GM19238 (cell line): Measurements from ENCODE around the gene STK4.

ENCODE experiments used
- DNase-seq: peaks from one replicate; pipeline ENCODE4 v3.0.0; 2011; ENCODE audit warnings: low spot score; ENCODE audit not compliant: insufficient read length

The STK4 gene

GRCh38 chr20:45111285-45111684 lies 145.0 kb downstream of the STK4 start:
- DNase-seq: no peak

DNA sequence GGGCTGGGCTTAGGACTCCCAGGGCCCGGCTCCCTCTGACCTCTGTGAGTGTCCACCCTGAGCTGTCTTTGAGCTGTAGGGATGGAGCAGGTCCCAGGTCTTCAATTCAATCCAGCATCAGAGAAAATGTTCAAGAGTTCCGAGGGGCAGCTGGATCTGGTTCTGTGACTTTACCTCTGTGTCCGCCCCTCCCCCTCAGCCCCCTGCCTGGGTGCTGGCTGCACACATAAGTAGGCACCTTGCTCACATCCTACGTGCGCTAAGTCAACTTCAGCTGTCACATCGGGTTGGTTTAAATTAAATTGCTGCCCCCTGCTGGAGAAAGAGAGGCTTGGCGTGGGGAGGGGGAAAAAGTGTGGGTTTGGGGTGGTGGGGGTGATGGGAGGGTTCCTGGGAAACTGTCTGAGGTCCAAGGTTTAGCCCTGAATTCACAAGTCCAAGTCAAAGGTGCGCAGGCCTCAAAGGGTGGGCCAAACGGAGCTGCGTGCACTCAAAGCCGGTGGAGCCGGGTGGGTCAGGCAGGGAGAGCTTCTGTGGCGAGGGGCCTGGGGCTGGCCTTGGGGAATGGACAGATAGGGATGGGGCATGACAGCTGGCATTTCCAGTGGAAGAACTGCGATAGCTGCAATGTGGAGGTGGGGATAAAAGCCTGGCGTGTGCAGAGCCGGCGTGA lies 145.6 kb downstream of the STK4 start:
- DNase-seq: no peak

DNA sequence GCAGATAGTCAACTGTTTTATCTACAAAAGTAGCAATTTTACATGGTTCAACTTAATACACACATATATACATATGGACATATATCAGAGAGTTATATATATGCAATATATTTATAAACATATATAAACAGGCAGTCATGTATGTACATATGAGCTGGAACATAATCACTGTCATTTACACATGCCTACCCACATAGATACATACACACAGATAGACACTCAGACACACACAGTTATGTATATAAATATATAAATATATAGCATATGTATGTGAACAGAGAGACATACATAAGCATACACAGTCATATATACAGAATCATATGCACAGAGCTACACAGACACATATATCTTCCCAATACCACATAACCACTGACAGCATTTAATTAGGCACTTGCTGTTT lies 146.4 kb downstream of the STK4 start:
- no peak for DNase-seq

DNA sequence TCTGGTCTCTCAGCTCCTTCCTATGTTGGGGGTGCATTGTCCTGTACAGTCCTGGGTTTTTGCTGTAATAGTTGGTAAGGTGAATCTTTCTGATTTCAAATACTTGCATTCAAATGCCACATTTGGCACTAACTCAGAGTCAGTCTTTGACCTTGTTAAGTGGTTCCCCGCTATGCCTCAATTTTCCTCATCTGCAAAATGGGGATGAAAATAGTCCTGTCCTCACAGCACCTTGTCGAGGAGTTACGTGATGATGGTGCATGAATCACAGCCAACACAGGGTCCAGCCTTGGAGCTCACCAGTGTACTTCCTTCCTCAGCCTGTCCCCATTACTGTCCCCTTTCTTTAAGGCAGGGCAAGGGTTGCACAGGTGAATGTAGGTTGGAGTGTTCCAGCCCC lies 147.6 kb downstream of the STK4 start:
- DNase-seq: no peak

GRCh38 chr20:45114465-45115385 lies 148.4 kb downstream of the STK4 start, which contains the start of gene WFDC5:
Gene WFDC5, minus strand, starts transcription at chr20:45115174. Its CDS starts 91 bp downstream, at chr20:45115083.
- no peak for DNase-seq

GRCh38 chr20:45115386-45115774 lies 149.1 kb downstream of the STK4 start:
- DNase-seq: no peak

DNA sequence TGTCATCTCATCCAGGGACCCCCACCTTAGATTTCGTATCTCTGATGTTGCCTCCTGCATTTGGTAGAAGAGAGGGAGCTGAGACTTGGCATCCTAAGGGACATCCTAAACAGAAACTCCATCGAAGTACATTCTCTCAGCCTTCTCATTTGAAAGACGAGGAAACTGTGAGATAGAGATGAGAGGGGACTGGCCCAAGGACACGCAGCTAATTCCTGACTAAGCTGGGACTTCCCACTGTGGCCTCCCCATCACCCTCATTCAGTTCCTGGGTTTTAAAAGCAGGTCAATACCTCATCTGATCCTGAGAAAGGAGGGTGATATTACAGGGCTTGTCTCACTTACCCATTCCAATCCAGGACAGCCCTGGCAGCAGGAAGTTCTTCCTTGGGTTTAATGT lies 149.5 kb downstream of the STK4 start:
- no peak for DNase-seq

DNA sequence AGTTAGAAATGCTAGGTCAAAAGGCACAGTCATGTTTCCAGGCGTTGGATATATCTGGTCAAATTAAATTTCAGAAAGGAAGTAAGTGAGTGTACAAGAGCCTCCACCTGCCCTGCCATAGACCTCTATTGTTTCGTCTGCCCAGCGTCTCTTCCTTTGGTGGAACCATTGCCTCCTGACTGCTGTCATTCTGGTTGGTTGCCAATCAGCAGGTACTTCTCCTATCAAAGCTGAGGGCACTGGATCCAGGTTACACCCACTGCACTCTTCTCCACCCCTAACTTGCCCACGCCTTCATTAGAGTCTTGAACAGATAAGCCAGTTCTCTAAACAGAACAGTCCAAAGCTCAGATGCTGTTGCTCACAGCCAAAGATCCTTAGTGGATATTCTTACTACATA lies 151.3 kb downstream of the STK4 start:
- no peak for DNase-seq

DNA sequence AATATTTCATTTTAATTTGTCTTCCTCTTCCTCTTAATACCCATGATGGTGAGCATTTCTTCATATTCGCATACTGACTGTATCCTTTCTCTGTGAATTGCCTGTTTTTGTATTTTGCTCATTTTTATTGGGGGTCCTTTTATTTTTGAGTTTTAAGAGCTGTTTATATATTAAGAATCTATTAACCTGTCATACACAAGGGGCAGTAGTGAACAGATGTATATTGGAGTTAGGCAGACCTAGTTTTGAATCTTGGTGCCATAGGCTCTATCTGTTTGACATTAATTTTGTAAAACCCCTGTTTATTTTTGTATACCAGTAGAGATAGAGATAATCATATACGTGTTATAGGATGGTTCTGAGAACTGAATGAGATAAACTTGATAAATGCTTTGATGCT lies 151.7 kb downstream of the STK4 start:
- DNase-seq: no peak

- no peak for DNase-seq
These were observed 153.4 kb downstream of the STK4 start for GRCh38 chr20:45119556-45120266.

DNA sequence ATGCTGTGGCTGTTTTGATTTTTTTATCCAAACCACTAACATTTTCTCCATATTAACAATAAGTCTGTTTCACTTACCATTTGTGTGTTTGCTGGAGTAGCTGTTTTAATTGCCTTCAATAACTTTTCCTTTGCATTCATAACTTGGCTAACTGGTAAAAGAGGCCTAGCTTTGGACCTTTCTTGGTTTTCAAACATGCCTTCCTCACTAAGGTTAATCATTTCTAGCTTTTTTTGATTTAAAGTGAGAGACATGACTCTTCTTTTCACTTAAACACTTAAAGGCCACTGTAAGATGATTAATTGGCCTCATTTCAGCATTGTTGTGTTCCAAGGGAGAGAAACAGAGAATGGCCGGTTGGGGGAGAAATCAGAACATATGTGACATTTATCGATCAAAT lies 155.1 kb downstream of the STK4 start:
- DNase-seq: no peak

DNA sequence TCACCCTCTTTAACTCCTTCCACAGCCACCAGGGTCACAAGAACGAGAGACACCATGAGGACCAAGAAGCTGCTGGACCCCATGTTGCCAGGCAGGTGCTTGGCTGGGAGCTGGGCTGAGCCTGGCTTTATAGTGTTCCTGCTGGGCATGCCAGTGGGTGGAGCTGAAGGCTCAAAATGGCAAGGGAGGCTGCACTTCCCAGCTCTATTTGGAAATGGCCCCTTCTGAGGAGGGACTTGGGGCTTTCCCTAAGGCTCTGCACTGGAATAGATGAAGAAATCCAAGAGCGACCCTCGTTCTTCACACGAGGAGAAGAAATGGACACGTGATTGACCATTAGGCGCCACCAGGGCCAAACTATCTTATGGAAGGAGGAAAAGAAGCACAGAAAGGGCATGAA lies 158.1 kb downstream of the STK4 start, which contains the start of gene WFDC12:
WFDC12 (minus strand) TSS at position 101 of the 400 bp plus-strand sequence; CDS start at position 83, 18 bp downstream.
- no peak for DNase-seq

DNA sequence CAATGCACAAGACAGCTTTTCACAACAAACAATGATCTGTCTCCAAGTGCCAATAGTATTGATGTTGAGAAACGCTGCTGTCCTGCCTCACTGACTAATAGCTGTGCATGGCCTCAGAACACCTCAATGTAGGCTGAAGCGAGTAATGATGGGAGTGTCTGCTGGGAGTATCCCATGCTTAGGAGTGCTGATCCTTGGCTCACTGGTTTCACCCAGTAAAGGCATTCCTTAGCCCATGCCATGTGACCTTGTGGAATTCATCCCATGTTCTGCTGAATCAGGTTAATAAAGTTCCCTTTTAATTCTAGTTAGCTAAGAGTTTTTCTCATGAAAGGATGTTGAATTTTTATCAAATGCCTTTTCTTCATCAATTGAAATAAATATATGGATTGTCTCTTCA lies 161.8 kb downstream of the STK4 start:
- no peak for DNase-seq
